H1 (cell line): Measurements from ENCODE around the gene MYORG. TPM values are rescaled to one million over a fixed set of nuclear protein-coding genes. Genes with fewer than 3 reads are reported as not detected.

Experiments
- CTCF ChIA-PET: fragments of 300-600 bp; sonication (Branson Sonifier 250); formaldehyde crosslinking; loops from one replicate; lab custom pipeline; 2021; ENCODE audit not compliant: partially characterized antibody; lab: Charles Lee
- POLR2A ChIA-PET: fragments of 300-600 bp; sonication (Branson Sonifier 250); formaldehyde crosslinking; loops from one replicate; lab custom pipeline; 2021; ENCODE audit warnings: inconsistent platforms; ENCODE audit not compliant: partially characterized antibody; lab: Charles Lee
- DNase-seq, 2 experiments: peaks; one replicate each; pipeline versions ENCODE4 v3.0.0 to v3.0.0-alpha.2; 2010 to 2022; ENCODE audit warnings: low spot score in 2 of 2, low read depth in 1 of 2, mixed read lengths in 1 of 2
- FAIRE-seq: peaks from 2 replicates; lab custom pipeline; 2011; peaks lifted over from hg19 to GRCh38; lab: Jason Lieb, UNC
- H2AFZ ChIP-seq: 2 replicates; pipeline ENCODE4 v1.8.1; 2012; ENCODE audit warnings: low read length, inconsistent platforms
- H2AK5ac ChIP-seq: 2 replicates; pipeline ENCODE4 v1.6.1; 2013; ENCODE audit warnings: low read depth, low read length
- H2BK120ac ChIP-seq: replicated peaks from 2 replicates; pipeline ENCODE3; 2013; ENCODE audit warnings: low read depth, low read length, inconsistent platforms
- H2BK12ac ChIP-seq: 2 replicates; pipeline ENCODE4 v1.6.1; 2013; ENCODE audit warnings: low read depth, low read length
- H2BK15ac ChIP-seq: 2 replicates; pipeline ENCODE4 v1.6.1; 2013; ENCODE audit warnings: low read length
- H2BK20ac ChIP-seq: 2 replicates; pipeline ENCODE4 v1.6.1; 2013; ENCODE audit warnings: low read length
- H2BK5ac ChIP-seq: 2 replicates; pipeline ENCODE4 v1.6.1; 2013; ENCODE audit warnings: low read depth, low read length
- H3K14ac ChIP-seq: 2 replicates; pipeline ENCODE4 v1.6.1; 2013; ENCODE audit warnings: inconsistent platforms; ENCODE audit not compliant: insufficient read length
- H3K18ac ChIP-seq: 2 replicates; pipeline ENCODE4 v1.6.1; 2013; ENCODE audit warnings: low read length; ENCODE audit errors: extremely low read depth
- H3K23ac ChIP-seq: 2 replicates; pipeline ENCODE4 v1.6.1; 2013; ENCODE audit warnings: inconsistent platforms; ENCODE audit not compliant: insufficient read length
- H3K23me2 ChIP-seq: 2 replicates; pipeline ENCODE4 v1.6.1; 2013; ENCODE audit warnings: low read depth, low read length
- H3K27ac ChIP-seq: 2 replicates; pipeline ENCODE4 v1.6.1; 2011; ENCODE audit warnings: low read depth, low read length, inconsistent platforms
- H3K27me3 ChIP-seq, 4 experiments: replicated peaks in 1 of 4; 1 replicate in 1 of 4; 2 replicates in 3 of 4; pipeline versions ENCODE4 v1.6.1 to v1.8.1; 2011 to 2013; ENCODE audit warnings: low read length in 3 of 4, mild to moderate bottlenecking in 3 of 4, inconsistent platforms in 2 of 4, mixed read lengths in 2 of 4, moderate library complexity in 1 of 4; ENCODE audit not compliant: control insufficient read depth in 3 of 4, insufficient read depth in 3 of 4; ENCODE audit errors: extremely low read depth in 1 of 4
- H3K36me3 ChIP-seq, 4 experiments: 2 replicates each; pipeline versions ENCODE4 v1.6.1 to v1.8.1; 2011 to 2013; ENCODE audit warnings: mild to moderate bottlenecking in 4 of 4, low read length in 3 of 4, moderate library complexity in 2 of 4, control low read depth in 1 of 4, inconsistent platforms in 1 of 4; ENCODE audit not compliant: insufficient read depth in 4 of 4, control insufficient read depth in 2 of 4
- H3K4ac ChIP-seq: replicated peaks from 2 replicates; pipeline ENCODE3; 2013; ENCODE audit warnings: low read length, low read depth, mixed read lengths, inconsistent platforms; ENCODE audit not compliant: insufficient read length
- H3K4me1 ChIP-seq, 4 experiments: replicated peaks in 1 of 4; 1 replicate in 1 of 4; 2 replicates in 3 of 4; pipeline versions ENCODE4 v1.6.1 to v1.8.1; 2011 to 2013; ENCODE audit warnings: low read length in 3 of 4, inconsistent platforms in 2 of 4, mixed read lengths in 1 of 4; ENCODE audit not compliant: insufficient read depth in 4 of 4, control insufficient read depth in 3 of 4
- H3K4me2 ChIP-seq, 2 experiments: 2 replicates each; pipeline versions ENCODE4 v1.6.1 to v1.8.1; 2011 to 2013; ENCODE audit warnings: low read depth in 2 of 2, low read length in 2 of 2, control low read depth in 1 of 2, inconsistent platforms in 1 of 2, mild to moderate bottlenecking in 1 of 2; ENCODE audit not compliant: insufficient read depth in 1 of 2
- H3K4me3 ChIP-seq, 4 experiments: fragments of 200-600, 300-600 bp in 1 of 4; sonication (generic), shearing (Covaris generic), sonication (Bioruptor Twin) in 1 of 4; 2 replicates each; pipeline versions ENCODE4 v1.5.1 to v1.8.1; 2011 to 2016; ENCODE audit warnings: low read length in 4 of 4, low read depth in 3 of 4, control low read depth in 2 of 4, inconsistent platforms in 2 of 4, mild to moderate bottlenecking in 2 of 4, mixed read lengths in 1 of 4, moderate library complexity in 1 of 4; ENCODE audit not compliant: insufficient read depth in 2 of 4; ENCODE audit errors: extremely low read depth in 1 of 4
- H3K56ac ChIP-seq: replicated peaks from 2 replicates; pipeline ENCODE3; 2013; ENCODE audit warnings: low read depth, mild to moderate bottlenecking, mixed read lengths, low read length, inconsistent platforms; ENCODE audit not compliant: insufficient read length
- H3K79me1 ChIP-seq: 2 replicates; pipeline ENCODE4 v1.6.1; 2013; ENCODE audit warnings: low read depth, low read length, control low read depth
- H3K79me2 ChIP-seq, 2 experiments: 2 replicates each; pipeline versions ENCODE4 v1.6.1 to v1.8.1; 2012 to 2013; ENCODE audit warnings: low read length in 2 of 2, mild to moderate bottlenecking in 2 of 2, inconsistent platforms in 1 of 2; ENCODE audit not compliant: insufficient read depth in 2 of 2, control insufficient read depth in 1 of 2
- H3K9ac ChIP-seq, 4 experiments: replicated peaks in 1 of 4; 1 replicate in 1 of 4; 2 replicates in 3 of 4; pipeline versions ENCODE4 v1.6.1 to v1.8.1; 2011 to 2013; ENCODE audit warnings: low read depth in 3 of 4, low read length in 3 of 4, control low read depth in 2 of 4, mild to moderate bottlenecking in 2 of 4, moderate library complexity in 2 of 4, inconsistent platforms in 1 of 4; ENCODE audit errors: extremely low read depth in 1 of 4
- H3K9me3 ChIP-seq, 2 experiments: 2 replicates each; pipeline versions ENCODE4 v1.6.1 to v1.8.1; 2012 to 2013; ENCODE audit warnings: mild to moderate bottlenecking in 2 of 2, moderate library complexity in 2 of 2, control low read depth in 1 of 2, inconsistent platforms in 1 of 2, low read depth in 1 of 2, low read length in 1 of 2, mixed read lengths in 1 of 2; ENCODE audit not compliant: insufficient read depth in 2 of 2
- H4K20me1 ChIP-seq, 2 experiments: replicated peaks in 1 of 2; 2 replicates each; pipeline versions ENCODE3 to v1.8.1; 2011 to 2013; ENCODE audit warnings: inconsistent platforms in 2 of 2, low read length in 2 of 2, mild to moderate bottlenecking in 1 of 2; ENCODE audit not compliant: insufficient read depth in 2 of 2, control insufficient read depth in 1 of 2
- H4K5ac ChIP-seq: 2 replicates; pipeline ENCODE4 v1.6.1; 2013; ENCODE audit warnings: low read length, low read depth, mixed read lengths, inconsistent platforms; ENCODE audit not compliant: insufficient read length
- H4K8ac ChIP-seq: 2 replicates; pipeline ENCODE4 v1.8.0; 2013; ENCODE audit warnings: mild to moderate bottlenecking, moderate library complexity, low read length, inconsistent platforms; ENCODE audit not compliant: insufficient read depth; ENCODE audit errors: extremely low read depth
- H4K91ac ChIP-seq: replicated peaks from 2 replicates; pipeline ENCODE3; 2013; ENCODE audit warnings: low read length, mixed read lengths, inconsistent platforms; ENCODE audit not compliant: insufficient read length
- MAX ChIP-seq: IDR thresholded peaks from 2 replicates; pipeline ENCODE4 v1.6.1; 2012; ENCODE audit warnings: inconsistent platforms
- WGBS, 2 experiments: shearing (Covaris generic) in 1 of 2; methylation state at CpG; one replicate each; pipeline versions ENCODE4 v1.1.6 to v1.1.7; 2013 to 2015; ENCODE audit warnings: low lambda C conversion rate in 2 of 2, mixed read lengths in 2 of 2, inconsistent platforms in 1 of 2, low coverage in 1 of 2, missing lambda C conversion rate in 1 of 2; ENCODE audit not compliant: insufficient replicate concordance in 2 of 2, insufficient coverage in 1 of 2, insufficient read length in 1 of 2; ENCODE audit errors: extremely low coverage in 1 of 2, missing lambda C conversion rate in 1 of 2; 5-methylcytosine and 5-hydroxymethylcytosine counted together
- polyA plus RNA-seq, 7 experiments: library from polyadenylated mRNA; depleted of rRNA in 3 of 7; stranded (reverse) in 5 of 7; unstranded in 2 of 7; fragments of >200 nt in 5 of 7; fragments of 200-250 nt in 2 of 7; gene quantifications; 1 replicate in 5 of 7; 2 replicates in 1 of 7; 4 replicates in 1 of 7; pipeline versions ENCODE4 v1.2.1 to v1.2.3, GENCODE V29; 2011 to 2013; ENCODE audit warnings: missing spikeins in 2 of 7, mixed read lengths in 2 of 7
- total RNA-seq: library from RNA; stranded (reverse); fragmentation: NEBNext Ultra II Directional; extraction: Animal tissue kit (Norgen Biotek cat#: 25700); gene quantifications from 2 replicates; pipeline ENCODE4 v1.2.1, GENCODE V29; 2021
- TF ChIP-seq, protein P1 (sequence below), 3 experiments: IDR thresholded peaks; 1 replicate in 2 of 3; 2 replicates in 1 of 3; pipeline versions ENCODE4 v1.5.1 to v1.6.1; 2011; ENCODE audit warnings: low read length in 3 of 3, mild to moderate bottlenecking in 3 of 3, inconsistent platforms in 2 of 3, low read depth in 1 of 3, moderate library complexity in 1 of 3; ENCODE audit not compliant: insufficient read depth in 1 of 3; ENCODE audit errors: control extremely low read depth in 1 of 3

The MYORG gene
- total and polyA plus RNA-seq, 2 of the 8 experiments (the other 6 are each of a cell fraction or from before 2014, with no cell fraction given): 1.2 to 5.9 TPM

GRCh38 chr9:34318163-34318790, 58.4 kb downstream of the MYORG start:
- H2BK5ac ChIP-seq: no peak overlapping the region; the same call in 1 of the 2 replicates
- no peak overlapping the region for H3K4ac ChIP-seq
- no peak overlapping the region for H2BK12ac ChIP-seq
- no peaks in the 10 kb centered on the region for H3K9me3 ChIP-seq
- no peak overlapping the region for H3K27ac ChIP-seq
- no peak overlapping the region for H3K18ac ChIP-seq
- no peak overlapping the region for H2BK120ac ChIP-seq
- H3K23ac ChIP-seq: no peak overlapping the region
- no peaks in the 10 kb centered on the region for H3K4me1 ChIP-seq
- ChIA-PET CTCF (interaction anchor here (0.5 to 2.3 kb wide), 5 partner anchors 26 to 138 kb away, joined by 3 to 7 read pairs (median 3); no protein-coding TSS in a partner anchor), POLR2A (interaction anchor here (1.3 kb wide), 1 partner anchor 270 kb away, joined by 3 read pairs; the partner anchor contains the start of gene UBAP2)
- H3K4me3 ChIP-seq: no peak overlapping the region
- no peak overlapping the region for H3K9ac ChIP-seq
- no peak overlapping the region for H3K56ac ChIP-seq
- no peak overlapping the region for H3K4me2 ChIP-seq
- no peaks in the 10 kb centered on the region for H3K79me2 ChIP-seq
- no peak overlapping the region for H2AK5ac ChIP-seq
- WGBS, 2 experiments: 91% methylated on average over 40 of the region's 44 CpGs; no CpG with 5 or more reads in 1 of the 2 experiments
- 0 out of 2 replicates have a peak overlapping the region, but pooled peaks have one; percentile 51 for H4K8ac ChIP-seq
- H3K23me2 ChIP-seq: no peaks in the 10 kb centered on the region
- no peak overlapping the region for H4K5ac ChIP-seq
- DNase-seq (no peak), FAIRE-seq (no peak)
- H2BK20ac ChIP-seq: no peak overlapping the region
- no peak overlapping the region for H4K91ac ChIP-seq
- no peaks in the 10 kb centered on the region for H3K27me3 ChIP-seq
- no peaks in the 10 kb centered on the region for H3K79me1 ChIP-seq
- no peak for TF ChIP-seq MAX
- TF ChIP-seq, protein P1, sequence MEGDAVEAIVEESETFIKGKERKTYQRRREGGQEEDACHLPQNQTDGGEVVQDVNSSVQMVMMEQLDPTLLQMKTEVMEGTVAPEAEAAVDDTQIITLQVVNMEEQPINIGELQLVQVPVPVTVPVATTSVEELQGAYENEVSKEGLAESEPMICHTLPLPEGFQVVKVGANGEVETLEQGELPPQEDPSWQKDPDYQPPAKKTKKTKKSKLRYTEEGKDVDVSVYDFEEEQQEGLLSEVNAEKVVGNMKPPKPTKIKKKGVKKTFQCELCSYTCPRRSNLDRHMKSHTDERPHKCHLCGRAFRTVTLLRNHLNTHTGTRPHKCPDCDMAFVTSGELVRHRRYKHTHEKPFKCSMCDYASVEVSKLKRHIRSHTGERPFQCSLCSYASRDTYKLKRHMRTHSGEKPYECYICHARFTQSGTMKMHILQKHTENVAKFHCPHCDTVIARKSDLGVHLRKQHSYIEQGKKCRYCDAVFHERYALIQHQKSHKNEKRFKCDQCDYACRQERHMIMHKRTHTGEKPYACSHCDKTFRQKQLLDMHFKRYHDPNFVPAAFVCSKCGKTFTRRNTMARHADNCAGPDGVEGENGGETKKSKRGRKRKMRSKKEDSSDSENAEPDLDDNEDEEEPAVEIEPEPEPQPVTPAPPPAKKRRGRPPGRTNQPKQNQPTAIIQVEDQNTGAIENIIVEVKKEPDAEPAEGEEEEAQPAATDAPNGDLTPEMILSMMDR (IDR thresholded peaks at IDR 0.05; ENCODE audit: control extremely low read depth in 1 of 3, insufficient read depth in 1 of 3, low read depth in 1 of 3, low read length in 3 of 3): peak in 2 of 3 experiments; percentile 5 to 14; a peak in 1 of 4 replicates
- no peak overlapping the region for H3K14ac ChIP-seq
- H3K36me3 ChIP-seq: no peaks in the 10 kb centered on the region
- H2AFZ ChIP-seq: no peak overlapping the region
- no peaks in the 10 kb centered on the region for H4K20me1 ChIP-seq
- no peak overlapping the region for H2BK15ac ChIP-seq
